Activated T-helper 1 cell treated with anti-CD3 and anti-CD28 coated beads, Interleukin-2, amount 50 U/mL, for 16 hours (primary cell): Measurements from ENCODE around the gene CDKN2A.
A peak's percentile ranks its signal among the peaks of the same experiment; 100 is the strongest.

Experiments
- DNase-seq, 2 donors: peaks; one replicate each; pipeline ENCODE4 v3.0.0-alpha.2; 2020; ENCODE audit warnings: low read depth in 1 of 2, low spot score in 1 of 2

Gene CDKN2A

GRCh38 chr9:21993893-21994555 is at the start of gene CDKN2A:
Gene CDKN2A (minus strand): TSS chr9:21994392.
- peak in 1 of 2 donors; percentile 31 for DNase-seq

DNA sequence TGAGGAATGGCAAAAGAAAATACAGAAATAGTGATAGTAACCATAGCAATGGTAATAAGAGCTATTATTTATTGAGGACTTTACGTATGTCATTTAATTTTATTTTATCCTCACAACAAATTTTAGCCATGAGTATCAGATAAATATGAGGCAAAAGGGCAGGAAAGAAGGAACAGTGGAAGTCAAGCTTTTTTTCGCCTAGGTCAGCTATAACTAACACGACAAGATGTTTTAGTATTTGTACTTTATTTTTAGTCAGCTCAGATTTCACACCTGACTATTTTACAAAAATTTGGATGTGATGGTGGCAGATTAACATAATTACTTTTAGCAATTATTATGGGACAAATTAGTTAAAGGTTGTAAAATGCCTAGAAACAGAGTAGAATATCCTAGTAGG is 49.7 kb upstream of the CDKN2A start:
- no peak for DNase-seq

DNA sequence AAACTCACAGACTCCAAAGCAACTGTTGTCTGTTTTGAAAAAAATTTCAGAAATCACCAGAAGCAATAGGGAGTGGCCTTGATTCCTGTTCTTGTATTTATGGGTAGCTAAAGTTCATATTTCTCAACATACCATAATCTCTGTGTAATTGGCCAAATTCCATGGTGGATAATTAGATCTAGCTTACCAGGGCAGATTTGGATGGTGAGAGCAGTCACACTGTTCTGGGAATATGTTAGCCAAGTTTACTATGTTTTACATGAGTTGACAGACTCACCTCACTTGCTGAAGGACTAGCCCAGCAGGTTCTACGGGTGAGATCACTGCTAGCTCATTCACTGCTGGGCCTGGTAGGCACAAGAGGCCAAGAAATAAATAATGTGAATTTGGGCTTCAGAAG is 47.6 kb upstream of the CDKN2A start:
- DNase-seq = no peak

DNA sequence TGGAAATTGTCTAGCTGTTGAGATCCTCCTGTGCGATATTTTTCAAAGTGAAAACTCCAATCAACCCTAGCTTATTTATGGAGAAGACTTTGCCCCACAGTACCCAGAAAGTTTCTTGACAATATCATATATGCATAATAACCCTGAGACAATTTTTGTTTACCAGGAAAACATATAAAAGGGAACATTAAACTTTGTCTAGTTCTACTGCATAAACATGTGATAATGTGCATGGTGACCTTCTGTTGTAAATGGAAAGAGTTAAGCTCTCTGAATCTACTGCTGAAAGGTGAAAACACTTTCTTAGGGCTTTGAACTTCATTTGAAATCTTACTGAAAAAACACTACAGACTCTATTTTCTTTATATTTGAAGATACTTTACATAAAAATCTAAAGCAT is 47.2 kb upstream of the CDKN2A start:
- no peak for DNase-seq

GRCh38 chr9:22040760-22041159 is 46.6 kb upstream of the CDKN2A start:
- DNase-seq = no peak

GRCh38 chr9:22039258-22039657 is 45.1 kb upstream of the CDKN2A start:
- no peak for DNase-seq

- no peak for DNase-seq
Measured at GRCh38 chr9:22037954-22038690, 43.9 kb upstream of the CDKN2A start.

DNA sequence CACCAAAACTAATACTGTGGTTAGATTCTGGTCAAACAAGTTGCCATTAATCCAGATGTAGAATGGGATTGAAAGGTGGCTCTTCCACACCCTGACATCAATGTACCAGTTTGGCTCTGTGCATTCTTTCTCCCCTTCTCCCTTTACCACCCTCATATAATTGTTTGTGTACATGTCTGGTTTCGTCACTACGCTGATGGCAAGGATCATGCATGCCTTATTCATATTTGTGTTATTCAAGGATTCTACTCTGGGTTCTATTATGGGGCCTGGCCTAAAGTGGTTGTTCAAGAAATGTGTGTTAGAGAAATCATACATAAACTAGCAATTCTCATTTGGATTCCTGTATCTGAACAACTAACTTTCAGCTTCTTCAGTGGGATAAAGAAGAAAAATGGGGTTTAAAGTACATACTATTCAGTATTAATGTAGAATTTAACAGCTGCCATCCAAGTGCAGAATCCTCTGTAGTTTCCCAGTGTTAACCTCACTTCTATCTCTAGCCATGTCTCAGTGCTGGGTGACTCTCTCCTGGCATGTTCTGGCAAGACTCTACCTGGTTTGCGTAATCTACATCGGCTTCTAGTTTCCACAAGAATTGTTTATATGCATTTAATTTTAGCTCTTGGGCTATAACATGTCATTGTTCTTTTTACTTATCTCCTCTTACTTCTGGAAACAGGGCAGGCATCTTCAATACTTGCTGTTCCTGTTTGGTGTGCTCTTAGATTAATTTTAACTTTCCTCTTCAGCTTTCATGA is 42.9 kb upstream of the CDKN2A start:
- no peak for DNase-seq

GRCh38 chr9:22035591-22036011 is 41.4 kb upstream of the CDKN2A start:
- DNase-seq = no peak

- no peak for DNase-seq
Measured at GRCh38 chr9:22033012-22033630, 38.9 kb upstream of the CDKN2A start.

GRCh38 chr9:22031655-22032411 is 37.6 kb upstream of the CDKN2A start:
- no peak for DNase-seq

GRCh38 chr9:22030101-22030598 is 36.0 kb upstream of the CDKN2A start:
- DNase-seq = no peak

- no peak for DNase-seq
Measured at GRCh38 chr9:22029231-22029630, 35.0 kb upstream of the CDKN2A start.

DNA sequence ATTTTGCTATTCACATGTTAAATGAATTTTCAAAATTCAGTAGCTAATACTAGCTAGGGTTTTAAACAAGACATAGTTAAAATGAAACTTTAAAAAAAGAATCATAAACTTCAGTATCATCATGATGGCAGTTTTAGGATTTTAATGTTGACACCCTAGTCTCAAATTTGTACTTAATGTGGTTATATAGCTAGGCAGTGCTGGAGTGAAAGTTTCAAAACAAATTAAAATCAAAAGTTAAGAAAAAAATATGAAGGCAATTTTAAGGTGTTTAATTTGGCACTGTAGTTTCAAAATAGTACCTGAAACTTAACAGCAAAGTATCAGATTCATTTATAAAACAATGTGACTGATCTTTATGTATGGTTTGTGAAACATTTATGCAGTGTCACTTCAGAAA is 34.2 kb upstream of the CDKN2A start:
- no peak for DNase-seq

- DNase-seq = no peak
Measured at GRCh38 chr9:22026696-22027095, 32.5 kb upstream of the CDKN2A start.

GRCh38 chr9:22022396-22022795 is 28.2 kb upstream of the CDKN2A start:
- DNase-seq = no peak

GRCh38 chr9:22010866-22011625 is 16.9 kb upstream of the CDKN2A start:
- DNase-seq = no peak

GRCh38 chr9:22009506-22009867 is 15.3 kb upstream of the CDKN2A start:
- DNase-seq = no peak

DNA sequence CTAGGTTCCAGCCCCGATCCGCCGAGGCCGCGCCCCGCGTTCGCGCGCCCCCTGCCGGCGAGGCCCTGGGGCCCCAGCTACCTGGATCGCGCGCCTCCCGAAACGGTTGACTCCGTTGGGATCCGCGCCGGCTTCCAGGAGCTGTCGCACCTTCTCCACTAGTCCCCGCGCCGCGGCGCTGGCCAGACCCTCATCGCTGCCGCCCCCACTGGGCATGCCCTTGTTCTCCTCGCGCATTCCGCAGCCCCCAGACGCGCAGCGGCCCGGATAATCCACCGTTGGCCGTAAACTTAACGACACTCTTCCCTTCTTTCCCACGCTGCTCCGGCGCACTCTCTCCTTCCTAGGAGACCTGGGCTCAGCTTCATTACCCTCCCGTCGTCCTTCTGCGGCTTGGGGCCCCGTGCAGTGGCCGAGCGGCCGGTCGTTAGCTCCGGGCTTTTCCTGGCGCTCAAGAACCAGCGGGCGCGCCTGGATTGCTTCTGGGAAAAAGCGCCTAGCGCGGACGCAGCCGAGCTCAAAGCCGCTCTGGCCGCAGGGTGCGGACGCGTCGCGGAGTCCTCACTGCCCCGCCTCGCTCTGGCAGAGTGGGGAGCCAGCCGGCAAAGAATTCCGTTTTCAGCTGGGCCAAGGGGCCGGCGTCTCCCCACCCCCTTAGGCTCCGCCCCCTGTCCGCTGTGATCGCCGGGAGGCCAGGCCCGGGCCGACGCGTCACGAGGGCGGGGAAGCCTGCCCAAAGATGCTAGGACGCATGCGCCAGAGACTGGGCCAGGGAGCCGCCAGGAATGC is 14.7 kb upstream of the CDKN2A start, which contains the start of gene CDKN2B:
Gene CDKN2B (minus strand): TSS at position 589 of the 789 bp plus-strand sequence. CDS start 352 bp downstream, at position 237.
- DNase-seq = peak; percentile 39 to 48
